ENCODE measurements around the gene MNT.

DNA sequence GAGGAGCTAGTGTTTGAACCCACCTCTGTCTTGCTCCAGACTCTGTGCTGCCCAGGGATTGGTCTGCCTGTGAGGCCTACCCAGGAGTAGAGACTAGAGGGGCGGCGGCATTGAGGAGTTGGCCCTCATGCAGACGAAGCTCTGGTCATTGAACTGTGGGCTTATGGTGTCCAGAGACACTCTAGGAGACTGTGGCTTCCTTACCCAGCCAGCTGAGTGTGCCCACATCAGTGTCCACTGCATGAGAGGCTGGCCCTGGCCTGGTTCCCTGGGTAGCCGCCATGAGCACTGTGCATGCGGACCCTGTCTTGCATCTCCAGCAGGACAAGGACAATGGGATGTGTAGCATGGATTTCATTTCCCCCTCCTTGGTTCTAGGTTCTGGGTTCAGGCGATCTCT is 49.6 kb downstream of the MNT start:
- TF ChIP-seq POLR2AphosphoS5 (IDR thresholded peaks at IDR 0.05; ENCODE audit: low read depth, low read length) (no peak), REST (IDR thresholded peaks at IDR 0.05; ENCODE audit: insufficient read depth in 1 of 2, low read depth in 2 of 2, low read length in 2 of 2) (no peak)

Data from PFSK-1 (cell line).